ENCODE data around the gene CCL14.
"Not testable (repeated sequence)": the region's sequence is repeated elsewhere in the genome, so short reads cannot be mapped to it uniquely, and the experiment has no call there.

The CCL14 gene

DNA sequence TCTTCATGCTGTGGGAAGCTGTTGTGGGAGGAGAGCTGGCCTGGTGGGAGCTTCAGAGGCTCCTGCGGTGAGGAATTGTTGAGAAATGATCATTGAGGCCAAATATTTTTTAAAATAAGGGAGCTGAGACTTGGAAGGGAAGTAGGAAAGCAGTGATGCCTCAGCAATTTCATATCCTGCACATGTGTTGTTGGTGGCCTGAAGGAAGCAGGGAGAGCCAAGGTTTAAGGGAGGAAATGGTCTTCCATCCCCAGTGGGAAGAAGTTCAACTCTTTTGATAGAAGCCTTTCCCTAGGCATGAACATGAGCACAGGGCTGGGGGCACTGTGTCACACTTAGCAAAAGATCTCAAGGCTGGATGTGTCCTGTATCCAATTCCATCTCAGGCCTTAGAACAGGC, at the start of gene CCL14:
CCL14 (minus strand) TSS at position 87 of the 400 bp plus-strand sequence; CDS start at position 7, 80 bp downstream.
- no peak for DNase-seq (ENCODE audit: low read depth)

- no peak for DNase-seq (ENCODE audit: low read depth)
These were observed 49.7 kb upstream of the CCL14 start for GRCh38 chr17:36036235-36036634.

DNA sequence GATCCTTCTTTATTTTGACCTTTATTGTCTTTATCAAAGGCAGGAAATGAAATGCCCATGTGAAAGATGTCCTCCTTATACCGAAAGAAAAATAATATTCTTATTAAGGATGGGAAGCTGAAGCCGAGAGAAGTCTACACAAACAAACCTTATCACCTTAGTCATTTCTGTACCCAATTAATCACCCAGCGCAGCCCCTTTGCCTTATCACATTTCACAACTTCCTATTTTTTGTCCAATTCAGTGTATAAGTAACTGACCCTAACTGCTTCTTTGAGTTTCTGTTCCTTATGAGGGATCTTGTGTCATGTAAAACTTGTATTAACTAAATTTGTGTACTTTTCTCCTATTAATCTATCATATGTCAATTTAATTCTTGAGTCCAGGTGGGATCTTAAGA, 47.6 kb upstream of the CCL14 start:
- DNase-seq (ENCODE audit: low read depth), result no peak

- no peak for DNase-seq (ENCODE audit: low read depth)
These were observed 44.4 kb upstream of the CCL14 start for GRCh38 chr17:36030956-36031355.

DNA sequence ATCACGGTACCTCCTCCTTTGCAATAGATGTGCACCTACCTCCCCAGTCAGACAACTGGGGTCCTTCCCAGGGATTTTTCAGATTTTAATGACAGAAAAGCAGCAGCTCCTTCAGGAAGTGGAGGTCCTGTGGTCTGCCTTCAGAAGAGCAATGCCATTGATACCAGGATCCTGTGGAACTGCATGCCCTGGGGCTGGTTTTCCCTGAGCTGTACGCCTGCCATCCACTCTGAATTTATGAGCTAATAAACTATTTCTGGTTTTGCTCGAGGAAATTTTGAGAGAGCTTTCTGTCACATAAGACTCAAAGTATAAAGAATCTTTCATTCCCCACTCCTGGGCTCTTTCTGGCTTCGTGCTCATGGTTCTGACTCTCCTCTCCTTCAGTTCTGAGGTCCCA, 41.2 kb upstream of the CCL14 start:
- no peak for DNase-seq (ENCODE audit: low read depth)

DNA sequence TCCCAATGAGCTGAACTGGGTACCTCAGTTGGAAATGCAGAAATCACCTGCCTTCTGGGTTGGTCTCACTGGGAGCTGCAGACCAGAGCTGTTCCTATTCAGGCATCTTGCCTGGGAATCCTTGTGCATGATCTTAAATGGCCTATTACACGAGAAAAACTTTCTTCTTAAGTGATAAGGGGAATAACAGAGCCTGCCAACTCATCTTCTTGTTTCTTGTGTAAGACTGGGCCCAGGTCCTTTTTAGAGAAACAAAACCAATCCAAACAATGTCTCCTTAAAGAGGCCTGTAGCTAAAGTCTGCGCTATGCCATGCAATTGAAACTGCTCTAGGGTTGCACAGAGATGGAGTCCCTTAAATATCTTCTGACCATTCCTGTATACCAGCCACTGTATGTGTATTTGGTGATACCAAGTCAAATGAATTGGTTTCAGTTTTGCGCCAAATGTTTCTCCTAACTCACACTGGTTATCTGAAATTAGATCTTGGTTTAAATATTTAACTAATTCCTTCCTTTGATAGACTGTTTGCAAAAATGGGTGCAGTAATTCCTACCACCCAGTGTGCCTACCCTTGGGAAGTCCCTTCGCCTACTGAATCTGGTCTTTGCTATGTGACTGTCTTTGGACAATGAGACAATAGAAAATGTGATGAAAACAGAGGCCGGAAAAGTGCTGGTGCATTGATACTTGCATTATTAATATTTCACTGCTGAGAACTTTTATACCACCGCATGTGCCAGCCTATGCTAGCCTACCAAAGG, 37.8 kb upstream of the CCL14 start:
- no peak for DNase-seq (ENCODE audit: low read depth)

DNA sequence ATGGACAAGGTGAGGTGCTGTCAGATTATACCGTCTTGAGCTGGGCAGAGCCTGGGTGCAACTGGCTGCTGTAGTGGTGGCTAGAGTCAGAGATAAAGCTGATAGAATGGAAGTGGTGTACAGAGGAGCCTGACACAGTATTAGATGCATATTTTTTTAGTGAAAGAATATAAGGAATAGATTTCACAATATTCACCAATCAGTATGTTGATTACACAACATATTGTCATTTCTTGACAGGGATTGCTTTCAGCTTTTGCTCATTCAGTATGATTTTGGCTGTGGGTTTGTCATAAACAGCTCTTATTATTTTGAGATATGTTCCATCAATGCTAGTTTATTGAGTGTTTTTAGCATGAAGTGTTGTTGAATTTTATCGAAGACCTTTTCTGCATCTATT, 32.9 kb upstream of the CCL14 start:
- no peak for DNase-seq (ENCODE audit: low read depth)

DNA sequence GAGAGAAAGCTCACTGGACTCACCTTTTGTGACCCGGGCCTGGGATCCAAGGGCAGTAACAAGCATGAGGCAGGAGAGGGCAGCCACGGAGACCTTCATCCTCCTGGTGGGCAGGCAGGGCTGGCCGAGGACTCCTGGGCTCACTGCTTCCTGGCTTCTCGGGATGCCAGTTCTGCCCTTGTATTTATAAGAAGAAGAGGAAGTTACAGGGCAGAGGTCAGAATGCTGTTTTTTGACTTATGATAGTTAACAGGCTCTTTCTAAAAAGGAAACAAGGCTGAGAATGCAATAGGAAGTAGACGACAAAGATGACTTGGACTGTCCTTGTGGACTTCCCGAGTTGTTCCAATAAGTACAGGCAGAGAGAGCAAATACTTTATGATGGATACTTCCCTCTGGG, 31.3 kb upstream of the CCL14 start, which contains the start of gene CCL23:
CCL23 (minus strand) TSS at position 174 of the 400 bp plus-strand sequence; CDS start at position 99, 75 bp downstream.
- no peak for DNase-seq (ENCODE audit: low read depth)

DNA sequence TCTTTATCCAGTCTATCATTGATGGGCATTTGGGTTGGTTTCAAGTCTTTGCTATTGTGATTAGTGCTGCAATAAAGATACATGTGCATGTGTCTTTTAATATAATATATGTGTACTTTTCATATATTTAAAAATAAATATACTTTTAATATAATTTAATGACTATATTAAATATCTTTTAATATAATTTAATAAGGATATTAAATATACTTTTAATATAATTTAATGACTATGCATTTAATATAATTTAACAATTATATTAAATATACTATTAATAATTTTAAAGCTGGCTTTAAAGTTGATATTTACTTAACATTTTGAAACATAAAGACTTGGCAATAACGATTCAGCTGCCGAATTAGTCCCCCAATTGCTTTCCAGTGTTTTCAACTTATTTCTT, 30.0 kb upstream of the CCL14 start:
- DNase-seq (ENCODE audit: low read depth), result no peak

- not testable (repeated sequence) for DNase-seq (ENCODE audit: low read depth)
These were observed 29.4 kb upstream of the CCL14 start for GRCh38 chr17:36015895-36016294.

GRCh38 chr17:36014946-36015345, 28.4 kb upstream of the CCL14 start:
- no peak for DNase-seq (ENCODE audit: low read depth)

GRCh38 chr17:36011201-36011600, 24.7 kb upstream of the CCL14 start:
- no peak for DNase-seq (ENCODE audit: low read depth)

- DNase-seq (ENCODE audit: low read depth), result no peak
These were observed 22.6 kb upstream of the CCL14 start for GRCh38 chr17:36008998-36009665.

DNA sequence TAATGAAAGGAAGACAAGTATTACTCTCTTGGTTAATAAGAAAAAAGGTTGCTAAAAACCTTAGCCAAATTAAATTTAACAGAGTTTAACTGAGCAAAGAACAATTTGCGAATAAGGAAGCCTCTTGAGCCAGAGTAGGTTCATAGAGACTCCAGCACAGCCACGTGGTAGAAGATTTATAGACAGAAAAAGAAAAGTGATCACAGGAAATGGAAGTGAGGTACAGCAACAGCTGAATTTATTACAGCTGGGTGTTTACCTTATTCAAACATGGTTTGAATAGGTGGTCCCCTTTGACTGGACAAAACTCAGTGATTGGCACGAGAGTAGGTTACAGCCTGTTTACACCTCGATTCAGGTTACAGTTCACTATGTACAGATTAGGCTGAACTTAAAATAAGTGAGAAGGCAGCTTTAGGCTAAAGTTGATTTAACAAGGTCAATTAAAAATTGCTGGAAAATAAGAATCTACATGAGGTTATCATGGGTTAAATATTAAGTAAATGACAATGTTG, 18.1 kb upstream of the CCL14 start:
- no peak for DNase-seq (ENCODE audit: low read depth)

- DNase-seq (ENCODE audit: low read depth), result no peak
These were observed 16.1 kb upstream of the CCL14 start for GRCh38 chr17:36002631-36003030.

DNA sequence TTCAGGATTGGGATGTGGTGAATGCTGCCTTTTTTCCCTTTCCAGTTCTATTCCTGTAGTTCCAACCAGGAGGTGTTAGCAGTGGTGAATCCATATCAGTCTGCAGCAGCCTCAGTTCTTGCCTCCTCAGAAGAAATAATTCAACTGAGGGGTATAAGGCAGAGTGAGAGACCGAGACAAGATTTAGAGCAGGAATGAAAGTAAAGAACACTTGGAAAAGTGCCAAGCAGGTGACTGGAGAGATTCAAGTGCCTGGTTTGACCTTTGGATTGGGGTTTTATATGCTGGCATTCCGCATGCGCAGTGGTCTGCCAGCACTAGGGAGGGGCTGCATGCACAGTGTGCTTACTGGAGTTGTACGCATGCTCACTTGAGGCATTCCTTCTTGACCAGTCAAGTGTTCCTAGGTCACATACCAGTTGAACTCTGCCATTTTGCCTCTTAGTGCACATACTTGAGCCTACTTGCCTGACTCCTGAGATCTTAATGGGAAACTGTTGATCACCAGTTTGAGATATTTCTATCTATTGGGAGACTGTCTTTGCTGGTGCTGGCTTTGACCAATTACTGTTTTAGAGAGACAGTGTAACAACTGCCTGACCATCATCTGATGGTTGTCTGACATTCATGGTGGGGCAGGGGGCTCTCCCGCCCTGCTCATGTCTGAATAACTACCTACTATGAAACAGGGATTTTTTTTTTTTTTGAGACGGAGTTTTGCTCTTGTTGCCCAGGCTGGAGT, 15.5 kb upstream of the CCL14 start:
- DNase-seq (ENCODE audit: low read depth), result no peak

DNA sequence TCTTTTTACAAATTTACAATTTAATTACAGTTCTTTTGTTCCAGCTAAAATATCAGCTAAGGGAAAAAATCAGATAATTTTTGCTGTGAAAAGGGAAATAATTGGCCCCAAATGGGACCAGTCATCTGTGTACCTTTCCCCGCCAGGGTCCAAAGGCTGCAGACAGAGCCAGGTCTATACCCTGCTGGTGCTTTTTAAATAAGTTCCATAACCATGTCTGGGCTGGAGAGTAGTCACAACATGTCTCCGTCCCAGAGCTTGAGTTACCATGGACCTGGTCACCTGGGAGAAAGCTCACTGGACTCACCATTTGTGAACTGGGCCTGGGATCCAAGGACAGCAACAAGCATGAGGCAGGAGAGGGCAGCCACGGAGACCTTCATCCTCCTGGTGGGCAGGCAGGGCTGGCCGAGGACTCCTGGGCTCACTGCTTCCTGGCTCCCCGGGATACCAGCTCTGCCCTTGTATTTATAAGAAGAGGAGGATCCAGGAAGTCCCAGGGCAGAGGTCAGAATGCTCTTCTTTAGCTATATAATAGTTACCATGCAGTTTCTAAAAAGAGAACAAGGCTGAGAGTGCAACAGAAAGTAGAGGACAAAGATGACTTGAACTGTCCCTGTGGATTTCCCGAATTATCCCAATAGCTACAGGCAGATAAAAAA, 14.7 kb upstream of the CCL14 start, which contains the start of gene CCL15:
CCL15 (minus strand) TSS at position 444 of the 662 bp plus-strand sequence; CDS start at position 383, 61 bp downstream.
- DNase-seq (ENCODE audit: low read depth), result no peak

- no peak for DNase-seq (ENCODE audit: low read depth)
These were observed 14.2 kb upstream of the CCL14 start for GRCh38 chr17:36000732-36001109.

GRCh38 chr17:35998756-35999155, 12.2 kb upstream of the CCL14 start:
- no peak for DNase-seq (ENCODE audit: low read depth)

GRCh38 chr17:35998018-35998545, 11.6 kb upstream of the CCL14 start:
- DNase-seq (ENCODE audit: low read depth), result no peak

GRCh38 chr17:35995346-35995745, 8.8 kb upstream of the CCL14 start:
- not testable (repeated sequence) for DNase-seq (ENCODE audit: low read depth)

DNA sequence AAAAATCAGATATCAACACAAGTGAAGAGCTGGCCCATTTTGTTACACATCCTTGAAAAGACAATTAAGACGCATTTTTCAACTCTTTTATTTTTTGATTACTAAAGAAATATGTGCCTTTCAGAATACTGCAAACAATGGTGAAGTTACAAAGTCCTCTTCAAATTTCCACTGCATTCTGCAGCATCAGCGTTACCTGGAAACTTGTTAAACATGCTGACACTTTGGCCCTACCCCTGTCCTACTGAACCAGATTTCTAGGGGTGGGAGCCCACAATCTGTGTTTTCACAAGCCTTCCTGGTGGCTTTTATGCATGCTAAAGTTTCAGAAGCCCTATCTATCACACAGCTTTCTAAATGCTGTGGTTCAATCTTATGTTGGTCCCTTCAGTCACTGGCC, 4.5 kb upstream of the CCL14 start:
- DNase-seq (ENCODE audit: low read depth), result no peak
